Ishikawa (cell line): ENCODE results near the gene LEPR.

Source experiments
- CEBPB ChIP-seq: IDR thresholded peaks from 2 replicates; pipeline ENCODE4 v1.6.1; 2012
- CREB1 ChIP-seq: IDR thresholded peaks from 2 replicates; pipeline ENCODE4 v1.6.1; 2012; ENCODE audit warnings: low read depth
- EGR1 ChIP-seq: IDR thresholded peaks from 2 replicates; pipeline ENCODE4 v1.6.1; 2012
- EP300 ChIP-seq: IDR thresholded peaks from 2 replicates; pipeline ENCODE4 v1.6.1; 2012; ENCODE audit warnings: borderline replicate concordance
- FOXM1 ChIP-seq: IDR thresholded peaks from 2 replicates; pipeline ENCODE4 v1.6.1; 2012; ENCODE audit warnings: low read depth, borderline replicate concordance
- NFIC ChIP-seq: IDR thresholded peaks from 2 replicates; pipeline ENCODE4 v1.6.1; 2012
- RAD21 ChIP-seq: IDR thresholded peaks from 2 replicates; pipeline ENCODE4 v1.6.1; 2012; ENCODE audit warnings: low read depth
- TAF1 ChIP-seq: IDR thresholded peaks from 2 replicates; pipeline ENCODE4 v1.6.1; 2012; ENCODE audit warnings: low read depth, mild to moderate bottlenecking
- TCF12 ChIP-seq: IDR thresholded peaks from 2 replicates; pipeline ENCODE4 v1.6.1; 2012; ENCODE audit warnings: low read depth
- TEAD4 ChIP-seq: IDR thresholded peaks from 2 replicates; pipeline ENCODE4 v1.6.1; 2012
- USF1 ChIP-seq: IDR thresholded peaks from 2 replicates; pipeline ENCODE4 v1.6.1; 2012
- YY1 ChIP-seq: IDR thresholded peaks from 2 replicates; pipeline ENCODE4 v1.6.1; 2012; ENCODE audit warnings: low read depth
- ZBTB7A ChIP-seq: IDR thresholded peaks from 2 replicates; pipeline ENCODE4 v1.6.1; 2012; ENCODE audit warnings: low read depth
- TF ChIP-seq, protein P1 (sequence below): IDR thresholded peaks from 2 replicates; pipeline ENCODE4 v1.6.1; 2012
- TF ChIP-seq, protein P2 (sequence below): IDR thresholded peaks from 2 replicates; pipeline ENCODE4 v1.6.1; 2012; ENCODE audit warnings: low read depth, mild to moderate bottlenecking

LEPR gene

GRCh38 chr1:65444128-65444640, 23.7 kb downstream of the LEPR start:
- TF ChIP-seq EGR1: no peak
- no peak for TF ChIP-seq NFIC
- no peak for TF ChIP-seq RAD21
- no peak for TF ChIP-seq TCF12
- TF ChIP-seq EP300: no peak
- no peak for TF ChIP-seq ZBTB7A
- TF ChIP-seq CEBPB: no peak
- TF ChIP-seq, protein P1, sequence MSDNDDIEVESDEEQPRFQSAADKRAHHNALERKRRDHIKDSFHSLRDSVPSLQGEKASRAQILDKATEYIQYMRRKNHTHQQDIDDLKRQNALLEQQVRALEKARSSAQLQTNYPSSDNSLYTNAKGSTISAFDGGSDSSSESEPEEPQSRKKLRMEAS: no peak
- TF ChIP-seq TAF1: no peak
- TF ChIP-seq, protein P2, sequence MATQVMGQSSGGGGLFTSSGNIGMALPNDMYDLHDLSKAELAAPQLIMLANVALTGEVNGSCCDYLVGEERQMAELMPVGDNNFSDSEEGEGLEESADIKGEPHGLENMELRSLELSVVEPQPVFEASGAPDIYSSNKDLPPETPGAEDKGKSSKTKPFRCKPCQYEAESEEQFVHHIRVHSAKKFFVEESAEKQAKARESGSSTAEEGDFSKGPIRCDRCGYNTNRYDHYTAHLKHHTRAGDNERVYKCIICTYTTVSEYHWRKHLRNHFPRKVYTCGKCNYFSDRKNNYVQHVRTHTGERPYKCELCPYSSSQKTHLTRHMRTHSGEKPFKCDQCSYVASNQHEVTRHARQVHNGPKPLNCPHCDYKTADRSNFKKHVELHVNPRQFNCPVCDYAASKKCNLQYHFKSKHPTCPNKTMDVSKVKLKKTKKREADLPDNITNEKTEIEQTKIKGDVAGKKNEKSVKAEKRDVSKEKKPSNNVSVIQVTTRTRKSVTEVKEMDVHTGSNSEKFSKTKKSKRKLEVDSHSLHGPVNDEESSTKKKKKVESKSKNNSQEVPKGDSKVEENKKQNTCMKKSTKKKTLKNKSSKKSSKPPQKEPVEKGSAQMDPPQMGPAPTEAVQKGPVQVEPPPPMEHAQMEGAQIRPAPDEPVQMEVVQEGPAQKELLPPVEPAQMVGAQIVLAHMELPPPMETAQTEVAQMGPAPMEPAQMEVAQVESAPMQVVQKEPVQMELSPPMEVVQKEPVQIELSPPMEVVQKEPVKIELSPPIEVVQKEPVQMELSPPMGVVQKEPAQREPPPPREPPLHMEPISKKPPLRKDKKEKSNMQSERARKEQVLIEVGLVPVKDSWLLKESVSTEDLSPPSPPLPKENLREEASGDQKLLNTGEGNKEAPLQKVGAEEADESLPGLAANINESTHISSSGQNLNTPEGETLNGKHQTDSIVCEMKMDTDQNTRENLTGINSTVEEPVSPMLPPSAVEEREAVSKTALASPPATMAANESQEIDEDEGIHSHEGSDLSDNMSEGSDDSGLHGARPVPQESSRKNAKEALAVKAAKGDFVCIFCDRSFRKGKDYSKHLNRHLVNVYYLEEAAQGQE: no peak
- TF ChIP-seq USF1: no peak
- no peak for TF ChIP-seq CREB1
- no peak for TF ChIP-seq YY1
- TF ChIP-seq TEAD4: no peak
- TF ChIP-seq FOXM1: no peak

DNA sequence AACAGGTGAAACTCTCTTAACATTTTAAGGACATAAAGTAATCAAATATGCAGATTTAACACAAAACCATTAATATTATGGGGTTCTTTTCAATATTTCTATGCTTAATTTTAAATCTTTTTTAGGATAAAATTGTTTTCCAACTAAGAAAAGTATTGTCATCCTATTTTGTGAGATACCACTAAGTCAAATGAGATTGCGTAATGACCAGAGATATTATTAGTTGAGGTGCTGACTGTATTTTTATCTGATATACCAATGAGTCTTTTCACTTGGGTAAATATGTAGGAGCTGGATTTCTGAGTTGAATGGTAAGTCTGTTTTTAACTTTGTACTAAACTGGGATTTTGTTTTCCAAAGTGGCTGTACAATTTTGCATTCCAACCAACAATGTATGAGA, 25.4 kb downstream of the LEPR start:
- peak; percentile 58; the same call in 1 of the 2 replicates for TF ChIP-seq CEBPB
- TF ChIP-seq NFIC: no peak

DNA sequence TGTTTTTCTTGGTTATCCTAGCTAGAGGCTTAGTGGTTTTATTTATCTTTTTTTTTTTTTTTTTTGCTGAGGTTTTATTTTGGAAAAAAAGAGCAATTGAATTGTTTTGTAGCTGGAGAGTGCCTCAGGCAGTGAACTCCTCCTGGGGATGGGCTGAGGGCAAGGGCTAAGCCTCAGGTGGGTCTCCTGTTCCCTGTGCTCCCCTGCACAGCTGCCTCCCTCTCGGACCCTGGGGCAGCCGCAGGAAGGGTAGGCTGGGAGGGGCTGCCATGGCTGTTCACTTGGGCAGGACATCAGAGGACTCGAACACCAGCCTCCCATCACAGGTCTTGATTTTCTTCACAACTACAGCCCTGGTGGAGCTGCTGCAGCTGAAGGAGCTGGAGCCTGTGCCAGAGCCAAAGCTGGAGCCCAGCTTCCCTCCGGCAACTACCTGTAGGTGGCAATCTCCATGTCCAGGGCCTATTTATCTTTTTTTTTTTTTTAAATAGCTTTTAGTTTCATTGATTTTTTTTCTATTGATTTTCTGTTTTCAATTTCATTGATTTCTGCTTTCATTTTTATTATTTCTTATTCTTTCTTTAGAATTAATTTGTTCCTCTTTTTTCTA, 28.9 kb downstream of the LEPR start:
- no peak for TF ChIP-seq FOXM1
- TF ChIP-seq NFIC: no peak
- no peak for TF ChIP-seq ZBTB7A
- no peak for TF ChIP-seq YY1
- no peak for TF ChIP-seq EGR1
- TF ChIP-seq EP300: no peak
- no peak for TF ChIP-seq TAF1
- no peak for TF ChIP-seq CEBPB
- no peak for TF ChIP-seq TEAD4
- TF ChIP-seq CREB1: no peak
- TF ChIP-seq, protein P1: no peak
- TF ChIP-seq, protein P2: no peak
- TF ChIP-seq TCF12: no peak
- no peak for TF ChIP-seq RAD21
- no peak for TF ChIP-seq USF1

- no peak for TF ChIP-seq FOXM1
- no peak for TF ChIP-seq TEAD4
- TF ChIP-seq ZBTB7A: no peak
- no peak for TF ChIP-seq EP300
- TF ChIP-seq YY1: no peak
- no peak for TF ChIP-seq TCF12
- TF ChIP-seq, protein P2: no peak
- TF ChIP-seq, protein P1: no peak
- TF ChIP-seq CREB1: no peak
These were observed 36.0 kb downstream of the LEPR start for GRCh38 chr1:65456481-65456880.
